GM19043 (cell line): Measurements from ENCODE around the gene NHSL1.

Source experiments
- ATAC-seq: cut with Tn5 transposase; IDR thresholded peaks from one replicate; pipeline ENCODE4 v1.9.1; 2021; ENCODE audit warnings: low read depth; ENCODE audit not compliant: unreplicated experiment

The NHSL1 gene

DNA sequence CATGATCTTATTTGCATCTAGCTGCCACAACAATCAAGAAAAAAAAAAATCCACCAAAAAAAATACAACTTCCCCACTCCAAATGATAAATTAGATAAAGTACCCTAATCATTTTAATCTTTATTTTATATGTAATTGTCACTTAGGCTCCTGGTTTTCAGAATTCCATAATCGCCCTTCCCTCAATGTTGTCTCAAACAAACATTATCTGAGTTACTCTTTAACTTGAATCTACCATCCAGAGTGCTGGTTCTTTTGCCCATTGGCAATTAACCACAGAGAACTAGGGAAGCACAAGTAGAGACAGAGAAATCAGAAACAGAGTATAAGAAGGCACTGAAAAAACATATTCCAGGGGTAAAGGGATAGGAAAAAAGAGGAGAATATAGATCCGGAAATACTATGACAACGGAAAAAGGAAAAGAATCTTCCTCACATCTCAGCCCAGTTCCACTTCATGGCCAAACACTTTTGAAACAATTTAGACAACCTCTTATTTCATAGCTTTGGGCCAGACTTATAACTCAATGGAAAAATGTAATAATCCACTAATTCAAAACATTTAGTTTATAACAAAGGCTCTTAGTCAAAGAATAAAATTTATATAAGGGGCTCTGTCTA, 861 bp upstream of the NHSL1 start:
- ATAC-seq = no peak

DNA sequence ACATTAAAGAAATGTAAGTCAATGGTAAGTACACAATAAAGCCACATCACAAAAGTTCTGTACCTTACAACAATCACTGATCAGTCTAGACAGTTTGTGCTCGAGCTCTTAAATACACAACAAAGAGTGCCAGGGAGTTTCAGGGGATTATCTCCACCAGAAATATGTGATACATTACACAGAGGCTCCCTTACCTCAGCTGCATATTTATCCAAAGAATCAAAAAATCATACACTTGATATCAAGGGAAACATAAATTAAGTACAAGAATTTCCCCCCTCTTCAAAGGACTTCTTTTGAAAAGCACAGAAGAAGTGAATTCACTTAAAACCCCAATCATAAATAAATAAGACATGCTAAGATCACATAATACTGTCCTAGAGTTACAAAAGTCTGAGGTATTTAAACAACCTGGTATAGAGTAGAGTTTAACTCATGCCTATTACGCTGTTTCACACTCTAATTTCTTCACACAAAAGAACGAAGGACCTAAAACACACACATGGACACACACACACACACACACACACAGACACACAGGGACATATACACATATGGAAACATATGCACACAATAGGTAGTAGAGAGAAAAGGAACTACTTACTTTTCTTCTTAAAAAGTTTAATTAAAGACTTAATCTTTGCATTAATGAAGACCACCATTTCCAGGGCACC, 528 bp downstream of the NHSL1 start:
- no peak for ATAC-seq

DNA sequence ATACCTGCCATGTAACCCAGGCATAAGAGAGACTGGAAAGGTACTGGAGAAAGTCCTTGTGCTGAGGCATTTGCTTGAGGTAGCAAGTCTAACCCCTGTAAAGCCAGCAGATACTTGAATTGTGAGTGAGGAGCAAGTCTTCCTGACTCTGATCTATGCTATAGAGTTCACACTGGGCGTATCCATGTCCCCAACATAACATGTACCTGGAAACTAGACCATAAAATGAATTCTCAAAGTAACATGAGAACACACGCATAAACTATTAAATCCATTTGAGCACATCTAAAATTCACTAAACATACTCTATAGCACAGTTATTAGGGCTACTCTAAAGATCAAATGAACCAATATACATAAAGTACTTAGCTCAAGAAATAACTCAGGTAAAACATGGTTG, 2.0 kb downstream of the NHSL1 start:
- ATAC-seq = no peak

DNA sequence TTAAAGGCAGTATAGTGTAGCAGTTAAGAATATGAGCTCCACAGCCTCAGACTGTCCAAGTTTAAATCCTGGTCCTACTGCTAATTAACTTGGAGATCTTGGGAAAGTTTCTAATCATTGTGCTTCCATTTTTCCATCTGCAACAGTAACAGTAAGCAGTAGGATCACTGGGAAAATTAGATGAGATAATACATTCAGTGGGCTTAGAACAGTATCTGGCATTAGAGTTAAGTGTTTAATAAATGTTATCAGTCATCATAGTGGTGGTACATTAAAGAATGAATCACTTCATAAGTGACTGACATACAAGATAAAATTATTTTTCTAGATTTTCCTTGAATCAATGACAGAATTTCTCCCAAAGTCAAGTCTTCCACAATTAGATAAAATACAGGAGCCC, 5.0 kb downstream of the NHSL1 start:
- no peak for ATAC-seq

DNA sequence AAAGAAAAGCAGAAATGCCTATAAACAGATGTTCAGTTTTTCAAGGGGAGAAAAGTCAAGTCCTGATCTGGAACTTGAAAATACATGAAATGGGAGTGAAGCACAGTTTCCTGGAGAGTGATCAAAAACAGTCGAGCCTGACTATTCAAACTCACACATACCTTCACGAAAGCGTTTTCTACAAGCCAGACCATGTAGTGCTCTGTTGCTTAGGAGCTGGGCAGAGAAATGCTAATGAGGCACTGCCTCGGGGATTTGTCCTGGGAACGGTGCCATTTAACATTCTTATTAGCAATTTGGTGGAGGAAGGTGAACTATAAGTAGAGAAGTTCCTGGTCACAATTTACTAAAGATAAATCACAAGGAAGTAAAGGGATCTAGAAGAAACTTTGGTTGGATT, 5.9 kb downstream of the NHSL1 start:
- ATAC-seq = no peak

DNA sequence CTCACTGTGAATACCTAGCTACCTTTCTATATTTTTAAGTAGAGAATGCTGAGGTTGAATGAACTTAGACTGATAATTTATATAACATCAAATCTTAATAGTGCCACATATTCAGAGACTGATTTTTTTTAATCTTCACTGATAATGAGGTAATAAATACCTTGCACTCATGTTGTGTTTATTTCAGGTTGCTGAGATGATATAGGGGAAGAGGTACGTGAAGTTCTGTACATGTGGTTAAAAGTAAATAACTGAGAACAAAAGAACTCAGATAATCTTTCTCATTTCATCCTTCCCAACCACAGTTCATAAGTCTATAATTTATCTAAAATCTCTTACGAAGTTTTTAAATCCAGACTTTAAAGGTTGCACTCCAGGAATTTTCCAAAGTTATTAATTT, 6.4 kb downstream of the NHSL1 start:
- ATAC-seq = no peak

DNA sequence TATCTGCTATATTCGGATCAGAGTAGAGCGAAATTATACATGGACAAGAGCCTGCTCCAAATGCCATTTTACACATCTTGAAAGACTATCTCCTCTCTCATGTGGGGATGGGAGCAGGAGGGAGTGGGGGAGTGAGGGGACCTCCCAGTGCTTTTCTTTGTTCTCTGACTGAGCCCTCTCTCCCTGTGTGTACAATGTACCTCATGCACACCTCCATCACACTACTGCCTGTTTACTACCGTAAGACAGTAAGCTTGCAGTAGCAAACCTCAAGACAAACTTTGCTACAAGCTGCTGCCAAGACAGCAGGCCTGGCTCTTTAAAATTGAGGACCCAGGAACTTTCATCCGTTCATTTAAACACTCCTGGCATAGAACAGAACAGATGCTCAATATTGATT, 7.2 kb downstream of the NHSL1 start:
- no peak for ATAC-seq

DNA sequence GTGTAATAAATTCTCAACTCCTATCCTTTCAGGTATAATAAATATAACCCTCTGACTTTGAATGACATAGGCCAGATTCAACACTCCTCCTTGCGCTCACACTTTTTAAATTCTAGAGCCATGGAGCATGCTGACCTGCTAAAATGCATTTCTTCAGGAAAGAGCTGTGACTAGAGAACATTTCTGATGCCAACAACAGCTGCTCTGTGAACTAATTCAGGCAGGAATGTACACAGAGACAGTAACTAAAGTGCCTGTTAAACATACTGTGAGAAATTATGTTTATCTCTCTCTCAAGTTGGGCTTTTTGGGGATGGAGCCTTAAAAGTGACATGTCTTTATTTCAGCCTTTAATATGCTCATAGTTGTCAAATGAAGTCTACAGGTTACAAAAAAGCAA, 8.3 kb downstream of the NHSL1 start:
- no peak for ATAC-seq

DNA sequence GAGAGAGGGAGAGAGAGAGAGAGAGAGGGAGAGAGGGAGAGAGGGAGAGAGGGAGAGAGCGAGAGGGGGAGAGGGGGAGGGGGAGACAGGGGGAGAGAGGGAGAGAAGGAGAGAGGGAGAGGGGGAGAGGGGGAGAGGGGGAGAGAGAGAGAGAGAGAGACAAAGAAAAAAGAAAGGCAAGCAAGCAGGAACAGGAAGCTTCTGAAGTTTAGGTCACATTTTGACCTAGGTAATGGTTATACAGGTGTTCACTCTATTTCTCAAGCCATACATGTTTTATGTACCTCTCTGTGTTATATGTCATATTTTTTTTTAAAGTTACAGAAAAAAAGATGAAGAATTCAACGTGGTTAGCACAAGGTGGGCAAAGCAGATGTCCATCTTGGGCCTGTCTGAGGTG, 9.4 kb downstream of the NHSL1 start:
- no peak for ATAC-seq

DNA sequence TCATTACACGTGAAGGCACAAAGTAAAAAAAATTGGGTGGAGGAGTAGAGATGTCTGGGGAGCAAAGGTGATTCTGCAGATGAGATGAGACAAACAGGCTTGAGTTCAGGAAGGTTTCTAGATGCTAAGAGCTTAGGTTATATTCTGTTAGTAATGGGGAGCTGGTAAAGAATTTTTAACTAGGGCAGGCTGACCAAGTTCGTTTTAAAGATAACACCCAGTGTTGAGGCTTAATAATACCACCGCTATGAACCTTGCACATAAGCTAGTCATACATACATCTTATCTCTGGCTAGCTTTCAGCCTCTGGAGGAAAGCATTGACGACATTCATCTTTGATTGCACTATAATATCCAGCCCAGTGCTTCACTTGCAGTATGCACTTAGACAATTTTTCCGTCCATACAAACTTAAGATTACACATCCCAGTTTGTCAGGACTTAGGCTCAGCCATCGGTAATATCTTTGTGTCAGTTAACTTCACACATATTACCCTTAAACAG, 12.1 kb downstream of the NHSL1 start:
- no peak for ATAC-seq

DNA sequence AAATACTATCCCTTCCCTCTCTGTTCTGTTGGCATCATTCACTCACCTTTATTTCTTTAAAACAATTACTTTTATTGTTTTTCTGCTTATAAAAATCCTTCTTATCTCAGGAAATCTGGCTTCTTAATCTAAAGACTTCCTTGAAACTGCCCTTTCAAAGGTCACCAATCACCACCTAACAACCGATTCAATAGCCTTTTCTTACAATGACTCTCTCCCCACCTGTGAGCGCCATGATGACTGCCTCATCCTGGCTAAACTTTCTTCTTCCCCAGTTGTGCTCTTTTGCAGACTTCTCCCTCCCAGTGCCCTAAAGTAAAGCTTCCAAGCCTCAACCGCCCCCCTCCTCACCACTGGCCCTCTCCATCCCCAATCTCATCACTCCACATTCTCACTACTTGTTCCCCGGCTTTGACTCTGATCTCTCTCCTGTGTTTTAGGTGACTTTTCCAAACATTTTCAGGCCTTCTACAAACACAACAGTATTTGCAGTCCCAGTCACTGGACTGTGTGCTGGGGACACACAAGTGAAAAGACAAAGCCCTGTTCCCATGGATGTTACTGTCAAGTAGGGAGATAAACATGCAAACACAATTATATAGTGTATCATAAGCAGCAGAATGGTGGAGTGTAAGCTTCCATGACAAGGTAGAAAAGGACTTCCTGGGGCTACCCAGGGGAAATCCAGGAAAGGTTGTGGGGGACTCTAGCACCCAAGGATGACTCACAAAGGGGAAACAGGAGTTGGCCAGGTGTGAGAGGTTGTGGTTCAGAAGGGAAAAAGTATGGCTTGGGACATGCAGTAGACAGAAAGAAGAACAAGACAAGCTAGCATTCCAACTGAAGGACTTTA, 12.8 kb downstream of the NHSL1 start:
- no peak for ATAC-seq

DNA sequence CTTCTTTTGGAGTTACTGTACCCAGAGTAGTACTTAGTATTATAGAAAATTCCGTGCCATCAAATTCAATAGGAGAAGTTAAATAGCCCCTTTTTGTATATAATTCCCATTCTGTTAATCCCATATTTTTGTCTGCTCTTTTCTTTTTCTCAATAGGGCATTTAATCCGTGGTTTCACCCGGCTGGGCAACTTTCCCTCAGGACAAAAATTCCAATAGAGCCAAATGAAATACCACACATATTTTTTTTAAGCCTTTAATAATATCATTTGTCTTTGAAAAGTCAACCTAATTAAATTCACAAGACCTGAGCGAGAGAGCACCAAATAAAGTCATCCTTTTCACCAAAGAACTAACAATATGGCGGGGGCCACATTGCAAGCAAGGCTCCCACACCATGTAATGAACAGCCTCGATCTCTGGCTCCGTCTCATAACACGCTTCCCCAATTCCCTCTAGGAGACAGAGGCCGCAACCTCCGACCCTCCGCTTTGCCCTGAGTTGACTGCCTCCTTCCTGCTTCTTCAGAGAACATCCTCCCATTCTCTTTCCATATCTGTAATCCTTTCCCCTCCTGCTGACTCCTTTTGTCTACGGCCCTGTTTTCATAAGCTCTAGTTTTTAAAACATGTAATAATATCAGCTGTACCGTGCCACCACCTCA, 13.6 kb downstream of the NHSL1 start:
- no peak for ATAC-seq

DNA sequence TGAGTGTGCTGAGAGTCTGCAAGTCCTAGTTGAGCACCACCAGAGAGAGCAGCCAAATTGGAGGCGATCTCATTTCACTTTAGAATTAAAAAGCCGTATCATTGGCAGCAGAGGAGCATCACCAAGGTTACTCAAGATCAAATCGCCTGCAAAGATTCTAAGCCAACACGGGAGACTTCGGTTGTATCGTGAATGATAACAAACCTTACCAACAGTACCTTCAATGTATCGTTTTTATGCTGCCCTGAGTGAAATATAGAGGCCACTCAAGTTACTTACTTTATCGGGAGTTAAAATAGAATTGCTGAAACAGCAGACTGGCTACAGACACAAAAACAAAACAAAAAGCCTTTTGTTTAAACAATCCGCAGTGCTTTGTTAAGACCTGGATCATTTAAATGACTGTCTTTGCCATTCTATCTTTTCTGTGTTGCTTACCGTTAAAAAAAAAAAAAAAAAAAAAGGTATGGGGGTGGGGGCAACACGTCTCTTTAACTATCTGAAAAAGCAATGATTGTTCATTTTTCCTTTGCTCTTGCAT, 14.2 kb downstream of the NHSL1 start:
- ATAC-seq = no peak

DNA sequence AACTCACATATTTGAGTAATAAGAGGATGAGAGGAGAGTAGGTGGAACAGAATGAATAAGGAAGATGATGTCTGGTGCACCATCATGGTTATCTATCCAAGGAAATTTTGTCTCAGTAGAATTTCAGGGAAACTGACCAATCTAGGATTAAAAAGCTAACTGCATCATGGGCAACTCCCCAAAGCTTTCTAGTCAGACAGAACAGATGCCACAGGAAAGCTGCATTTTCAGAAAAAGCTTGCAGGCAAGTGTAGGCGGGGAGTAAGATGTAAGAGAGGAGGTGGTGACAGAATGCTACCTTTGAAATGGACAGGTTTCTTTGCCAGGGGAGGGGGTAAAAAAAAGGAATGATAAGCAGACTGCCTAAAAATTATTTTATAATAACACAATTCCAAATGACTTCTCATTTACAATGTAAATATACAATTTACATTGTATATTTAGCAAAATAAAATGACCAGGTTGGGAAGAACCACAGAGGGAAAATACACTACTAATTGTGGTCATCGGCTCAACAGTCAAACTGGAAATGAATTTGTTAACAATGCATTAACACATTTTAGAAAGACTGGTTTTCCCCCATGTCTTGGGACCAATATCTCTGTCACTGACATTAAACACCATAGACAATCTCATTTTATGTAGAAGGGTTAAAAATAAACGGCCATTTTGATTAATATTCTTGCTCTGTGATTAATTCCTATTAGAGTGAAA, 15.1 kb downstream of the NHSL1 start:
- no peak for ATAC-seq

DNA sequence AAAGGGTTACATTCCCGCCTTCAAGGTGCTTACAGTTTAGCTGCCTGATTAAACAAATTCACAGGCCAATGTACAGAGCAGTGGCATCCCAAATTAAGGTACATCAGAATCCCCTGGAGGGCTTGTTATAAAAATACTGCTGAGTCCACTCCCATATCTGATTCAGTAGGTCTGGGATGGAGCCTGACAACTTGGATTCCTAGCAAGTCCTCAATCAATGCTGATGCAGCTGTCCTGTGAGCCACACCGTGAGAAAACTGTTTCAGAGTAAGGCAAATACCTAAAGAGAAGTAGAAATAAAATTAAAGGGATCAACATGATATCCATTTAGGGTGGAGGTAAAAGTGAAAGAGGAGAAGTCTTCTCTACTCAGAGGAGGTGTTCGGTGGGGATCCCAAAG, 16.5 kb downstream of the NHSL1 start:
- ATAC-seq = no peak

DNA sequence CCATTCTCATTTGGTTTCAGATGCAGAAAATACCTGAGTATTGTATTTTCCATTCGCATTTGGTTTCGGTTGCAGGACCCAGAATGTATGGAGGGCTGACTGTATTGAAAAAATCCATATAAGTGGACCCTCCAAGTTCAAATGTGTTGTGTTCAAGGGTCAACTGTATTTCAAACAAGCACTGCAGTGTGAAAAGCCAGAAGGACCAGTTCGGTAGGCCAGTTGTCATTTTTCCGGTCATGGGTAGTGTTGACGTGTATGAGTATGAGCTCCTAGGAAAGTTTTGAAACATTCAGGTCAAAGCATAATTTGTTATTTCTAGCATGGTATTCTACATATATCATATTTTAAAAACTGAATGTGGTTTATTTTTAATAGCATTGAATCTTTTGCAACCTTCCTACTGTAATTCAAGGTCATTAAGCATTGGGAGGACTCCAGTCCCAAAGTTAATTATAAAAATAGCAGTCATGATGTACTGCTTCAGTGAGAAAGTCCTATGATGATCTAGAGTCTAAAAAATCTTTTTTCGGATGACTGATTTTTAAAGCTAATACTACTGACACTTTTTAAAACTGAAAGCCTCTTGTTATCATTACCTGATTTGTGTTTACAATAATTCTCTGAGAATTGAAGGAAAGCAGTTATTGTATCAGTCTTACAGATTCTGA, 18.9 kb downstream of the NHSL1 start:
- ATAC-seq = no peak

DNA sequence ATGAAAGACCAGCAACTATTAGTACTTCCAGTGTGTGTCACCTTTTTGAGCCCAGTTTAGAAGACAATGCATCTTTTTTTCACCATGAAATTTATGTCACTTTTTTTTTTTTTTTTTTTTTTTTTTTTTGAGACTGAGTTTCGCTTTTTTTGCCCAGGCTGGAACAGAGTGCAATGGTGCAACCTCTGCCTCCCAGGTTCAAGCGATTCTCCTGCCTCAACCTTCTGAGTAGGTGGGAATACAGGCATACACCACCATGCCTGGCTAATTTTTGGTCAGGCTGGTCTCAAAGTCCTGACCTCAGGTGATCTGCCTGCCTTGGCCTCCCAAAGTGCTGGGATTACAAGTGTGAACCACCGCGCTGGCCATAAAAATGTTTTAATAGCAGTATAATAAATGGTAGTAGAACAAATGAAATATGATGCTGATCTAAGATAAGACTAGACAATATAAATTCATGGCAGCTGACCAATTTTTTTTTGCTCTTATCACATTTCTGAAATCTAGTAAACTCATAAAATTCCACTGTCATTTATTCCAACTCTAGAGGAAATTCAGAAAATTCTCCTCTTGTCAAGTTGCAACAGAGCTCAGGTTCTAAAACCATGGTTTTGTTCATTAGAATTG, 21.3 kb downstream of the NHSL1 start:
- no peak for ATAC-seq

DNA sequence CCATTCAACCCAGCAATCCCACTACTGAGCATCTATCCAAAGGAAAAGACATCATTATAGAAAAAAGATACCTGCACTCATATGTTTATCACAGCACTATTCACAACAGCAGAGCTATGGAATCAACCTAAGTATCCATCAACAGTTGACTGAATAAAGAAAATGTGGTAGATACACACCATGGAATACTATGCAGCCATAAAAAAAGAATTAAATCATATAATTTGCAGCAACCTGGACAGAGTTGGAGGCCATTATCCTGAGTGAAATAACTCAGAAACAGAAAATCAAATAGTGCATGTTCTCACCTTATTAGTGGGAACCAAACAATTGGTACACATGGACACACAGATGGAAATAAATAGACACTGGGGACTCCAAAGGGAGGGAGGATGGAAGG, 23.2 kb downstream of the NHSL1 start:
- ATAC-seq = no peak

DNA sequence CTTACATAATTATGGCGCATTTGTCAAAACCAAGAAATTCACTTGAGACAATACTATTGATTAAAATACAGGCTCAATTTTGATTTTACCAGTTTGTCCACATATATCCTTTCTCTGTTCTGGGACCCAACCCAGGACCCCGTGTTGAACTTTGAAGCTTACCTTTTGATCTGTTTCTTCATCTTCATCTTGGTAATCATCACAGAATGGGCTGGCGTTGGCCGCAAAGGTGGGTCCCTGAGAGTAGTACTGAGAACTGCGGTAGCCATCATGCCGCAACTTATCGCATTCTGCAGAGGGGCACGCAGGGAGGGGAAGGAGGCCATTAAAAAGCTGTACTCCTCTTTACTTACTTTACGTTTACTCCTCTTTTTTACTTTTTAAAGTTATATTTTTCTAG, 26.1 kb downstream of the NHSL1 start:
- no peak for ATAC-seq
